Activated CD4-positive, alpha-beta T cell treated with anti-CD3 and anti-CD28 coated beads for 1 hour (primary cell): ENCODE measurements around the gene CCPG1.
"Not testable (repeated sequence)": the region's sequence is repeated elsewhere in the genome, so short reads cannot be mapped to it uniquely, and the experiment has no call there.

Source experiments
- DNase-seq: peaks from one replicate; pipeline ENCODE4 v3.0.0-alpha.2; 2020

The CCPG1 gene, protein sequence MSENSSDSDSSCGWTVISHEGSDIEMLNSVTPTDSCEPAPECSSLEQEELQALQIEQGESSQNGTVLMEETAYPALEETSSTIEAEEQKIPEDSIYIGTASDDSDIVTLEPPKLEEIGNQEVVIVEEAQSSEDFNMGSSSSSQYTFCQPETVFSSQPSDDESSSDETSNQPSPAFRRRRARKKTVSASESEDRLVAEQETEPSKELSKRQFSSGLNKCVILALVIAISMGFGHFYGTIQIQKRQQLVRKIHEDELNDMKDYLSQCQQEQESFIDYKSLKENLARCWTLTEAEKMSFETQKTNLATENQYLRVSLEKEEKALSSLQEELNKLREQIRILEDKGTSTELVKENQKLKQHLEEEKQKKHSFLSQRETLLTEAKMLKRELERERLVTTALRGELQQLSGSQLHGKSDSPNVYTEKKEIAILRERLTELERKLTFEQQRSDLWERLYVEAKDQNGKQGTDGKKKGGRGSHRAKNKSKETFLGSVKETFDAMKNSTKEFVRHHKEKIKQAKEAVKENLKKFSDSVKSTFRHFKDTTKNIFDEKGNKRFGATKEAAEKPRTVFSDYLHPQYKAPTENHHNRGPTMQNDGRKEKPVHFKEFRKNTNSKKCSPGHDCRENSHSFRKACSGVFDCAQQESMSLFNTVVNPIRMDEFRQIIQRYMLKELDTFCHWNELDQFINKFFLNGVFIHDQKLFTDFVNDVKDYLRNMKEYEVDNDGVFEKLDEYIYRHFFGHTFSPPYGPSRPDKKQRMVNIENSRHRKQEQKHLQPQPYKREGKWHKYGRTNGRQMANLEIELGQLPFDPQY

DNA sequence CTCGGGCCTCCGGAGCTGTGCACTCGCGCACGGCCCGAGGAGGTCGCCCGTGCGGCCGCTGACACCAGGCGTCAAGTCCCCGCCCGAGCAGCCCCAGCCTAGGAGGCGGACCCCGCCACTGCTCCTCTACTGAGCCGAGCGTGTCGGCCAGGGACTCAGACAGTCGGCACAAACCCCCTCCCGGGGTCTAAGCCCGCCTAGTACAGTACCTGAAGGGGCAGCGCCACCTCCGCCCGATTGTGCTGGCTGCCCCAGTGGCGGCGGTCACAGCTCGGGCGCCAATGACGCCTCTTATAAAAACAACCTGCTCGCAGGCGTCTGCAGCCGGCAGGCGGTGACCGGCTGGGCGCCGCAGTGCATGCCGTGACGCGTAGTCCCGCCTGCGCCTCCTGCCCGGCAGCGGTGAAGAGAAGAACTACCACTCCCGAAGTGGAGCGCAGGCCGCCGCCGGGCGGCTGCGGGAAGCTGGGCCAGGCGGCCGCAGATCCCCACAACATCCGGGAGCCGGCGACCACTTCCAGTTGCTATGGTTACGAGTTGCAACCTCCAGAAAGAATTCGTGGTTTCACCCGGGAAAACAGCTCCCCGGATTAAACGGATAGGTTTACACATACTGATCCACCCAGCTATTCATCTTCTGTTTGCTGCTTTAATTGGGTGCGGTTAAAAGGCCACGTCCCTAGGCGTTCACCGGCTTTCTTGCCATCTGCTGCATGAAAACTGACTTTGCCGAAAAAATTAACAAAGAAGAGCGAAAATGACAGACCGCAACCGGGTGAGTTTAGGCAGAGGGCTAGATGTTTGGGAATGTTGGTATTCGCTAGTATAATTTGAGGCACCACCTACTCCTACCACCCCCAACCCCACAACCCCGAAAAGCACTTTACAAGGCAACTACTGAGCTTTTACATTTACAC lies at the start of gene CCPG1, which contains the start of gene PIERCE2:
Gene CCPG1, minus strand, starts transcription at position 348 of the 917 bp plus-strand sequence. CDS start 18,935 bp downstream, outside the sequence.
Gene PIERCE2, plus strand, starts transcription at position 484 of the 917 bp plus-strand sequence. Its CDS starts 274 bp downstream, at position 758.
- DNase-seq, result peak; percentile 75

DNA sequence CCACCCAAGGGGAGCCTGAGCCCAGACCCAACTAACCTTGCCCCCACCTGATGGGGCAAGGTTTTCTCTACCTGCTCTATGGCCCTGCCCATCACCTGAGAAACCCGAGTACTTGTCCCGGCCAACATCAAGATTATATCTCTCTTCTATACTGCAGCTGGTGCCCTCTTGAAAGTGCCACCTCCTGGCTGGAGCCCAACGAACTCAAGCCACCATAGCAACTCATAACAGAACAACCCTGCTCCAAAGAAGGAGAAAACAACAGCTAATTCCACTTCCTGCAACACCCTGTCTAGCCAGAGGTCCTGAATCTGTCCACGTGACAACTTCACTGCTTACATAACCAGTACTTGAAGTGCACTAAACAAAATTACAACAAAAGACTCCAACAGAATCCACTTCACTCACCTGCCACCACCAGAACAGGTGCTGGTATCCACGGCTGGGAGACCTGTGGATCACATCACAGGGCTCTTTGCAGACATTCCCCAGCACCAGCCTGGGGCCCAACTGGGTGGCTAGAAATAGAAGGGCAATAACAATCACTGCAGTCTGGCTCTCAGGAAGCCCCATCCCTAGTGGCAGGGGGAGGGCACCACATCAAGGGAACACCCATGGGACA lies 49.4 kb upstream of the CCPG1 start:
- no peak for DNase-seq

DNA sequence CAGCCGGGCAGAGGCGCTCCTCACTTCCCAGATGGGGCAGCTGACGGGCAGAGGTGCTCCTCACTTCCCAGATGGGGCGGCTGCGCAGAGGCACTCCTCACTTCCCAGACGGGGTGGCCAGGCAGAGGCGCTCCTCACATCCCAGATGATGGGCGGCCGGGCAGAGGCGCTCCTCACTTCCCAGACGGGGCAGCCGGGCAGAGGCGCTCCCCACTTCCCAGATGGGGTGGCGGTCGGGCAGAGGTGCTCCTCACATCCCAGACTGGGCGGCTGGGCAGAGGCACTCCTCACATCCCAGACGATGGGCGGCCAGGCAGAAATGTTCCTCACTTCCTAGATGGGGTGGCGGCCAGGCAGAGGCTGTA lies 38.9 kb upstream of the CCPG1 start:
- DNase-seq, result not testable (repeated sequence)

DNA sequence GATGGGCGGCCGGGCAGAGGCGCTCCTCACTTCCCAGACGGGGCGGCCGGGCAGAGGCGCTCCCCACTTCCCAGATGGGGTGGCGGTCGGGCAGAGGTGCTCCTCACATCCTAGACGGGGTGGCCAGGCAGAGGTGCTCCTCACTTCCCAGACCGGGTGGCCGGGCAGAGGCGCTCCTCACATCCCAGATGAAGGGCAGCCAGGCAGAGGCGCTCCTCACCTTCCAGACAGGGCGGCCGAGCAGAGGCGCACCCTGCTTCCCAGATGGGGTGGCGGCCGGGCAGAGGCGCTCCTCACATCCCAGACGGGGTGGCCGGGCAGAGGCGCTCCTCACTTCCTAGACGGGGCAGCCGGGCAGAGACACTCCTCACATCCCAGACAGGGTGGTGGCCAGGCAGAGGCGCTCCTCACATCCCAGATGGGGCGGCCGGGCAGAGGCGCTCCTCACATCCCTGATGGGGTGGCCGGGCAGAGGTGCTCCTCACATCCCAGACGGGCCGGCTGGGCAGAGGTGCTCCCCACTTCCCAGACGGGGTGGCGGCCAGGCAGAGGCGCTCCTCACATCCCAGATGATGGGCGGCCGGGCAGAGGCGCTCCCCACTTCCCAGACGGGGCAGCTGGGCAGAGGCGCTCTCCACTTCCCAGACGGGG lies 38.3 kb upstream of the CCPG1 start:
- DNase-seq, result not testable (repeated sequence)

DNA sequence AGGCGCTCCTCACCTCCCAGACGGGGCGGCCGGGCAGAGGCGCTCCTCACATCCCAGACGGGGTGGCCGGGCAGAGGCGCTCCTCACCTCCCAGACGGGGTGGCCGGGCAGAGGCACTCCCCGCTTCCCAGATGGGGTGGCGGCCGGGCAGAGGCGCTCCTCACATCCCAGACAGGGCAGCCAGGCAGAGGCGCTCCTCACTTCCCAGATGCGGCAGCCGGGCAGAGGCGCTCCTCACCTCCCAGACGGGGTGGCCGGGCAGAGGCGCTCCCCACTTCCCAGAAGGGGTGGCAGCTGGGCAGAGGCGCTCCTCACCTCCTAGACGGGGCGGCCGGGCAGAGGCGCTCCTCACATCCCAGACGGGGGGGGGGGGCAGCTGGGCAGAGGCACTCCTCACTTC lies 37.8 kb upstream of the CCPG1 start:
- not testable (repeated sequence) for DNase-seq

DNA sequence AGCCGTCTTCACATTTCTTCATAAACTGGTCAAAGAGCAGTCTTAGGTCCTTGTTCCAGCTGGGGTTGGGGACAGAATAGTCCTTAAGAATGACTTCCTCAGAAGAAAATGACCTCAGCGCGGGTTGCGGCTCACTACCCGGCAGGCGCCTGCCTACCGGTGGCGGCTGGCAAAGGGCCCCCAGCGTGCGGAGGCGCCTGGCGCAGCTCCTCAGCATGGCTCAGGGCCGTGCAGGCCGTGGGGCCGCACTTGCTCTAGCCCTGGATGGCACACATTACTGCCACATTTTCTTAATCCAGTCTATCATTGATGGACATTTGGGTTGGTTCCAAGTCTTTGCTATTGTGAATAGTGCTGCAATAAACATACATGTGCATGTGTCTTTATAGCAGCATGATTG lies 35.0 kb upstream of the CCPG1 start:
- not testable (repeated sequence) for DNase-seq

DNA sequence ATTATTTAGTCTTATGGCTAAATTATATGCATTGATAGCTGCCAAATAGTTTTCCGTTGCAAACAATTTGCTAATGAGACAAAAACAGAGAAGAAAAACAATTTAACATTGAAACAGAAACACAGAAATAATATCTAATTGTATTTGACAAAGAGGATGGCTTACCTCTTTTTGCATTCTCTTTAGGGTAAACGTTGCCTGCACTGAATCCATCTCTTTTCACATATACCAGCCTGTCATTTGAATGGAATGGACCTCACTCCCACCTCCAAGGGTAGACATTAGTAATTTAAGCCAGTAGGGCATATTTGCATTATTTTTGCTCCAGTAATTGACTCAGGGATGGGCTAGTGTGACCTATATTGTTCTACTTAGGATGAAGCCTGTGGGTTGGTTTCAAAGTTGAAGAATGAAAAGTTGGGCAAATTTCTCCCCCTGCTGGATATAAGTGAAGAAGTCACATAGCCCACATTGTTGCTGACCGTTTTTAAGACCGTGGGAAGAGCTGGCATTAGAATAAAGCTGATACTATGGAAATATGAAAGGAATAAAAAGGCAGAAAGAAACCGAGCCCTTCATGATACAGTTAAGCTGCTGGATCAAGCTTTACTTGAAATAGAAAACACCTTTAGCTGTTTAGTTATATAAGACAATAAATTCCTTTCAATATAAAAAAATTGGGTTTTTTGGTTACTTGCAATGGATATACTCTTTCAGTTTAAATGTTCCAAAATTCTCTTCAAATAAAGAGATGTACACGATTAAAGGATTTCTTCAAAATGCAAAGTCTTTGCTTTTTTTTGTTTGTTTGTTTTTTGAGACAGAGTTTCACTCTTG lies 27.0 kb upstream of the CCPG1 start:
- DNase-seq, result no peak

DNA sequence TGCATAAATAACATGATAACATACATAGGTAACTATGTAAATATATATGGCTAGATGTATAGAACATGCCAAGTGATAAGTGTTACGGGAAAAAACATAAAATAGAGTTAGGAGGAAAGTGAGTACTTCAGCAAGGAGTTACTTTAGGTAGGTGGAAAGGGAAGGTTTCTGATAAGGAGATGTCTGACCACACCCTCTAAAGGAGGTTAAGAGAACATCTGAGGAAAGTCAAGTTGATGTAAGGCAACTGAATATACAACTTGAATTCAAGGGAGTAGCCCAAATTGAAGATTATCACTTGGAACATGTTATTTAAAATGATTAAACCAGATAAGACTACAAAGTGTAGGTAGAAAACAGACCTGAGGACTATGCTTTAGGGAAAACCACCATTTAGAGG lies 13.9 kb upstream of the CCPG1 start:
- DNase-seq, result no peak

DNA sequence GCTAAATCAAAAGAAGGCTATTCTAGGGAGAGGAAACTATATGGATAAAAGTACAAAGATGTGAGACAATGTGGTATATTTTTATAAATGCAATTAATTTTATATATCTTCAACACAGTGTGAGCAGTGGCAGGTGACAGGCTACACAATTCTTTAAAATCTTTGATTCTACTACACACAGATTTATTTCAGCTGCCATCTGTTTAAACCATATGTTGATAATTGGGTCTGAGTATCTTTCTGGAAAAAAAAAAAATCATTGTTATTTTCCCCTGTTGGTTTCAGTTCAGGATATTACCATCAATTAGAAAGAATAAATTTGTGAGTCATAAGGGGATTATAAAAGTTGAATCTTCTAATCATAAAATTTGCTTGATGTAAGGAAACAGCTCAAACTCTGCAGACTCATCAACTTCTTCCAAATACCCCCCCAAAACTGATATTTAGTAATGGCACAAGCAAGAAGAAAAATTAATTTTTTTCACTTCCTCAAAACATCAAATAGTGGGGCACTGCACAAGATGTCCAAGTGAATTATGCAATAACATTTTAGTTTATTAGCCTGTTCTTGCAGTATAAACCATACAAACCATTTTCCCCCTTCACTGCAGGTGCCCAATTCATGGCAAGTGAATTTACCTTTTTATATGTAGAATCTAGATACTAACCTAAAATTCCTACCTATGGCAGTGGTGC lies 12.2 kb upstream of the CCPG1 start:
- no peak for DNase-seq

DNA sequence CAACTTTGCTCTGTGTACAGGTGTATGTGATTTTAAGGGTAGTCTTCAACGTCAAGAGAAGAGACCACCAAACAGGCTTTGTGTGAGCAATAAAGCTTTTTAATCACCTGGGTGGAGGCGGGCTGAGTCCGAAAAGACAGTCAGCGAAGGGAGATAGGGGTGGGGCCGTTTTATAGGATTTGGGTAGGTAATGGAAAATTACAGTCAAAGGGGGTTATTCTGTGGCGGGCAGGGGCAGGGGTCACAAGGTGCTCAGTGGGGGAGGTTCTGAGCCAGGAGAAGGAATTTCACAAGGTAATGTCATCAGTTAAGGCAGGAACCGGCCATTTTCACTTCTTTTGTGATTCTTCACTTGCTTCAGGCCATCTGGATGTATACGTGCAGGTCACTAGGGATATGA lies 9.5 kb upstream of the CCPG1 start:
- DNase-seq, result not testable (repeated sequence)

DNA sequence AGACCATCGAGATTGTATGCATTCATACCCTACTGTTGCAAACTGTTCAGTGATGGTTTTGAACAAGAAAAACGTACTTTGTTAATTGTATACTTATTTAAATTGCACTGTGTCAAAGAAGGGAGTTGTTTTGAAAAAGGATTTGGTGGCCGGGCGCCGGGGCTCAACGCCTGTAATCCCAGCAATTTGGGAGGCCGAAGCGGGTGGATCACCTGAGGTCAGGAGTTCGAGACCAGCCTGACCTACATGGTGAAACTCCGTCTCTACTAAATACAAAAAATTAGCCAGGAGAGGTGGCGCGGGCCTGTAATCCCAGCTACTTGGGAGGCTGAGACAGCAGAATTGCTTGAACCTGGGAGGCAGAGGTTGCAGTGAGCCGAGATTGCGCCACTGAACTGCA lies 817 bp upstream of the CCPG1 start:
- not testable (repeated sequence) for DNase-seq

DNA sequence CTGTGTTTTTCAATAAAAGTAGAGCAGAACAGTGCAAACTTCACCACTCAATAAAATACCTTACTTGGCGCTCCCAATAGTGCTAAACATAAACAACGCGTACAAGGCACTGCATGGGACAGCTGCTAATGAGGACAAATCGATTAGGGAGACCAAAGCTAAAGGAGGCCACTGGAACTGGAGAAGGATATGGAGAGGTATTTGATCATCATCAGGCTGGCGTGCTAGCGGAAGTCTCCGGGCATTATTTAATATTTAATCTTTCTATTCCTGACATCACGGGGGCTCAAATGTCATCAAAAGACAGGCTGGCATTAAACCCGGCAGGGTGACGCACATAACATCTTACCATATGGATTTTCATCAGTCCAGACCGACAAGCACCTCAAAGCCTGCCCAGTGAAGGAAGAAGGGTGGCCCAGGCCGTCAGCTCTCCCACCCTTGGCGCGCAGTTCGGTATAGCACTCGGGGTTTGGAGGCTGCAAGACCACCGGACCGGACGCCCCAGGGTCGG lies 604 bp downstream of the CCPG1 start:
- DNase-seq, result no peak

DNA sequence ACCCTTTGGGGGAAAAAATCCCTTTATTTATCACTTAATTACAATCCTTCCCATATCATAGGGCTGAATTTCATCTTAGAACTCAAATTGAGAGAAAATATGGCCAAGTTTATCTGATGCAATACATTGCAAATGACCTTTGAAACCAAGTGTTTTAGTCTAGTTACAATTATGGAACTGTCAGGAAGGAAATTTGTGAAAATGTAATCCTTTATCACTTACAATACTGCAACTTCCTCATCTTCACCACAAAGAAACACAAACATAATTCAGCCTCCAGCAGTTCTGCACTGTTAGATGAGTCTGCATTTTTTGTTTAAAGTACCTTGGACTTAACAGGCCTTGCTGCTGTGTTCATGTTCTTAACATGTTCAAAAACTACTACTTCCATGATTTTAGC lies 4.6 kb downstream of the CCPG1 start:
- DNase-seq, result no peak

DNA sequence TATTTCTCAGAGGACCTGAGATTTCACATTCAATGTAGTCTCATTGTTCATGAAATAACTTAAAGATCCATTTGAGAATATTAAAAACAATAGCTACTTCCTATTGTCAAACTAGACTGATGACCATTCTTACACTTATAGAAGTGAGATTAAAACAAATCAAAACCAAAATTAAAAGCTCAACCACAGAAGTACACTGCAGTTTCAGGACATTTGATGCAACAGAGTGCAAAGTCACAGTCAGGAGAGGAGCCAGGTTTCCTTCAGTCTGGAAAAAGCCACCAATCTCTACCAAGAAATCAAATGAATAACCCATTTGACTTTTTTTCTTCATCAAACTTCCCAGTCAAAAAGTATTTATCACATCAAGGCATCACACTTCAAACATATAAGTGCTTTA lies 5.5 kb downstream of the CCPG1 start:
- no peak for DNase-seq

DNA sequence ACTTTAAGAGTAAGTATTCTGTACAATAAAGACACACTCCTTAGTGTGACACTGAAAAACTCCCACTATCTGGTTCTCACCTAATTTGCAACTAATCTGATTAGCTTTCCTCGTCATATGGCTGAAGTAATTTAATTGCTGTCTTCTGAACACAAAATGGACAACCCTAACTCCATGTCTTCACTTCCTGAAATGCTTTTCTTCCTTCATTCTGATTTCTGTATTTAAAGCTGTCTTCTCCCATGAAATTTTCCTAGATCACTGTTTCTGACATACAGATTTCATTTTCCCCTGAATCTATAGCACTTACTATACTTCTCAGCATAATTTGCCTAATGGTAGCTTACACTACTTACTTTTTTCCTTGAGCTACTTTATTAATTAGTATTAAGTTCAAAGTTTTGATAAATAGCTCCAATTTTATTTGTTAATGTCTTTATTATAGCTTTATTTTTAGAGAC lies 6.3 kb downstream of the CCPG1 start:
- no peak for DNase-seq

DNA sequence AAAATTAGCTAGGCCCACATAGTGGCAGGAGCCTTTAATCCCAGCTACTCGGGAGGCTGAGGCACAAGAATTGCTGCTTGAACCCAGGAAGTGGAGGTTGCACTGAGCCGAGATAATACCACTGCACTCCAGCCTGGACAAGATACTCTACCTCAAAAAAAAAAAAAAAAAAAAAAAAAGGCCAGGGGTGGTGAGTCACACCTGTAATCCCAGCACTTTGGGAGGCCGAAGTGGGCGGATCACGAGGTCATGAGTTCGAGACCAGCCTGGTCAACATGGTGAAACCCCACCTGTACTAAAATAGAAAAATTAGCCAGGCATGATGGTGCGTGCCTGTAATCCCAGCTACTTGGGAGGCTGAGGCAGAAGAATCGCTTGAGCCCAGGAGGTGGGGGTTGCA lies 8.1 kb downstream of the CCPG1 start:
- not testable (repeated sequence) for DNase-seq

DNA sequence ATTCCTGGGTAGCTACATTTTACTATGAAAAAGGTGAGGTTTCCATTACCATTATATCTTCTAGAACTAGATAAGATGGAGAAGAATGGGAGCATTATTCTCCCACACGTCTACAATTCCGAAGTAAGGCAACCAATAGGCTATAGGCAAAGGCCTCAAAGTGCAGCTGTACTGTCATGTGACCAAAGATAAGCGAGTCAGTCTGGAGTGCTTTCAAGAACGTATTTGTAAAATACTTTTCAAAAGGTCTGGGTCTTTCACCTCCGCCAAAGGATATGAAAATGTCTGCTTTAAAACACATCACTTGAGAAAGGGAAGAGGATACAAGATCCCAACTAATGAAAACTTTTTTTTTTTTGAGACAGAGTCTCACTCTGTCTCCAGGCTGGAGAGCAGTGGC lies 9.9 kb downstream of the CCPG1 start:
- no peak for DNase-seq

DNA sequence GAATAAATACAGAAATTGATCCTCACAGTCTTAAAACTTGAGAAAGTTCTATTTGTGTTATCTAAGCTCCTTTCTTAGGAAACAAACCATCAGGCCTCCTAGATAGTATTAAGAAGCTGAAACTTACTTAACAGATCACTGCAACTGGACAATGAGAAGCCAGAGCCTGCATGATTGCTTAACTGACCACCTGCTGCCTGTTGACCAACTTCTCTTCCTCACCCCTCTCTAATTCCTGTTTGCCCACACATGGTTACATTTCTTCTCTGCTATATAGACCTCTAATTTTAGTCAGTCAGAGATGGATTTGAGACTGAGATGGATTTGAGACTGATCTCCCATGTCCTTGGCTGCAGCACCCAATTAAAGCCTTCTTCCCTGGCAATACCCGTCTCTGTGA lies 13.5 kb downstream of the CCPG1 start:
- no peak for DNase-seq

DNA sequence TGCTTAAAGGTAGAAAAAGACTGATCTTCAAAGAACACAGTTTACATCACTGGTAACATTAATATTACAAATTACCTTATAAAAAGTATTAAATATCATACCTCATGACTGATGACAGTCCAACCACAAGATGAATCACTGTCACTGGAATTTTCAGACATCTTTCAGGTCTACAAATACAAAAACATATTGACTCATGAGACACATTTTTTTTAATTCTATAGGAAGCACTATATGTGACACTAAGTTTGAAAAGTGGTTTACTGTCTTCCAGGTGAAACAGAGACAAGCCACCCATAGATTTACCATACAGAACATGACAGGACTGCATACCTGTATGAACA lies 18.9 kb downstream of the CCPG1 start:
- DNase-seq, result no peak

DNA sequence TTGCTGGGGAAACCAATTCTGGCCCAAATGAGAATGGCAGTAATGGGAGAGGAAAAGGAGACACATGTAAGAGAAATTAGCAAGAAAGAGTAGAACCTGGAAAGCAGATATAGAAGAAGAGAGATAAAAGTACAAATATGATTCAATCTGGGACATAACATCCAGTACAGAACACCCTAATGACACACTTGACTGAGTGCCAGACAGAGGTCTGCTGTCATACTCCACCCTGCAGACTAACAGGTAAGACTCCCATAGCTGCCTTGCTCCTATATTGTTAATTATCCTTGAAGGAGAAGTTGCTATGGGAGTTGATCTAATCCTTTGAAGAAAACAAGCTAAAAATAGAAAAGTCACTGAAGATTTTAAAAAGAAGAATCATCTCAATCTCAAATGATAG lies 21.1 kb downstream of the CCPG1 start:
- DNase-seq, result no peak
